Measurements from ENCODE around the gene PON2. TPM values are rescaled to one million over a fixed set of nuclear protein-coding genes. Genes with fewer than 3 reads are reported as not detected.

PON2 gene
- 97.3 TPM for polyA plus RNA-seq (2013, experiment 1 of 2)
- 103 TPM for polyA plus RNA-seq (2013, experiment 2 of 2)

DNA sequence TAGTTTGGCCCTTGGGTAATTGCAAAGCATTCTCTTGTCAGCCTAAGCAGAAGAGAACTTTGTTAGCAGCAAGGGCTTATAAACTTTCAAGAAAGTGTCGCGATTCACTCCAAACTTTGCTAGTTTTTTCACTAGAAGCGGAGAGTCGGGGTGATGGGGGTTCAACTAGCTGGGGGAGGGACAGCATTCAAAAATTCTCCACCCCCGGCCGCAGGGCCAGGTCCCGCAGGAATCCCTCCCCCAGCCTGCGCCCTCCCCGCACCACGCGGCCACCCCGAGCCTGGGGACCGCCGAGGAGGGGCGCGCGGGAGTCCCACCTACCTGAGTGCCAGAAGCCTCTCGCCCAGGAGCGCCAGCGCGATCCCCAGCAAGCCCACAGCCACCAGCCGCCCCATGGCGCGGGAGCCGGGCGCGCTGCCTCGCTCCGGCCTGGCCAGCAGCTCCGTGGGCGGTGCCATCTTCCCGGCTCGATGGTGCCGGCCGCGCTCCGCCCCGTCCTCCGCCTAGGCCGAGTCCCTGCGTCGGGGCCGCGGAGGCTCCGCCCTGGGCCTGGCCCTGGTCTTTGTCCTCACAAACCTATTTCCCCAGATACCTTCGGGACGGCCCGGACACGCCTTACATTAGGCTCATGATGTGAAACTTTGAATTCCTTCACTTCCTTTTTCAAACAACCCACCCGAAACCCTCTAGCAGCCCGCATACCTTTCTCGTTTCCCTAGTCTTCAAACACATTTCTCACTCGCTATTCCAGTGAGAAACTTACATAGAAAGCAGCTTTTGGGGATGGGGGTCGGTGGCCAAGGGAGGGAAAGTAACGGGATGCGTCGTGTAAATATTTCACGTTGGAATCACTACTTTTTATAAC is at the start of gene PON2:
Gene PON2 (minus strand): TSS at position 472 of the 865 bp plus-strand sequence. CDS start 77 bp downstream, at position 395.
- Histone ChIP-seq H3K36me3 (ENCODE audit: control insufficient read depth, insufficient read depth, low read length) (peaks cover 30% of the 10 kb centered on the region), H3K4me1 (ENCODE audit: control insufficient read depth, insufficient read depth, low read length, poor library complexity, severe bottlenecking) (no peaks in the 10 kb centered on the region), H3K27ac (ENCODE audit: low read depth, low read length, severe bottlenecking) (peak within 1 kb of the TSS; percentile 85), H3K9me3 (ENCODE audit: control insufficient read depth, low read length) (no peaks in the 10 kb centered on the region), H3K4me3 (ENCODE audit: extremely low read depth, insufficient read depth, low read length, poor library complexity, severe bottlenecking) (peak within 1 kb of the TSS; percentile 63)
- 0 to 7% methylated on average over 37 of the region's 58 CpGs for WGBS, 2 experiments (ENCODE audit: insufficient coverage in 2 of 2)

DNA sequence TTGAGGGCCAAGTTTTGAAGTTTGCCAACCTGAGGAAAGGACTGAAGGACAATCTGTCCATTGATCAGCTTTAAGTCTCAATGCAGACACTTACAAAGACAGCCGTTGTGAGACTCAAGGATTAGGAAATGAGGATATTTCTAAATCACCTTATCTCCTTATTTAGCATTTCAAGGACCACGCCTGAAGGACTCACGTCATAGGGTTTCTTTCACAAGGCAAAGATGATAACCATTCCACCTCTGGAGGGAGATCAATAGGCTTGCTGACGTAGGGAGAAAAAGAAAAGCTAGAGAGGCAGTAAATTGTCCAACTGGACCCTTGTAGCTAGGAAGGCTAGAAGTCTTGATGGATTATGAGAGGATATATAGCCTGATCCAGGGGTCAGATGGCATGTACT is 47.6 kb upstream of the PON2 start:
- H3K4me1 ChIP-seq (ENCODE audit: control insufficient read depth, insufficient read depth, low read length, poor library complexity, severe bottlenecking), result no peaks in the 10 kb centered on the region
- 90 to 100% methylated on average over 1 of the region's 4 CpGs for WGBS, 2 experiments (ENCODE audit: insufficient coverage in 2 of 2)
- no peaks in the 10 kb centered on the region for H3K9me3 ChIP-seq (ENCODE audit: control insufficient read depth, low read length)
- H3K27ac ChIP-seq (ENCODE audit: low read depth, low read length, severe bottlenecking), result no peak overlapping the region
- H3K4me3 ChIP-seq (ENCODE audit: extremely low read depth, insufficient read depth, low read length, poor library complexity, severe bottlenecking), result no peak overlapping the region
- no peaks in the 10 kb centered on the region for H3K36me3 ChIP-seq (ENCODE audit: control insufficient read depth, insufficient read depth, low read length)

GRCh38 chr7:95481271-95482165 is 46.7 kb upstream of the PON2 start:
- Histone ChIP-seq H3K36me3 (ENCODE audit: control insufficient read depth, insufficient read depth, low read length) (no peaks in the 10 kb centered on the region), H3K27ac (ENCODE audit: low read depth, low read length, severe bottlenecking) (no peak overlapping the region), H3K4me3 (ENCODE audit: extremely low read depth, insufficient read depth, low read length, poor library complexity, severe bottlenecking) (no peak overlapping the region), H3K9me3 (ENCODE audit: control insufficient read depth, low read length) (no peaks in the 10 kb centered on the region), H3K4me1 (ENCODE audit: control insufficient read depth, insufficient read depth, low read length, poor library complexity, severe bottlenecking) (peaks cover 3% of the 10 kb centered on the region)
- 100% methylated on average over 2 of the region's 3 CpGs for WGBS, 2 experiments (ENCODE audit: insufficient coverage in 2 of 2)

DNA sequence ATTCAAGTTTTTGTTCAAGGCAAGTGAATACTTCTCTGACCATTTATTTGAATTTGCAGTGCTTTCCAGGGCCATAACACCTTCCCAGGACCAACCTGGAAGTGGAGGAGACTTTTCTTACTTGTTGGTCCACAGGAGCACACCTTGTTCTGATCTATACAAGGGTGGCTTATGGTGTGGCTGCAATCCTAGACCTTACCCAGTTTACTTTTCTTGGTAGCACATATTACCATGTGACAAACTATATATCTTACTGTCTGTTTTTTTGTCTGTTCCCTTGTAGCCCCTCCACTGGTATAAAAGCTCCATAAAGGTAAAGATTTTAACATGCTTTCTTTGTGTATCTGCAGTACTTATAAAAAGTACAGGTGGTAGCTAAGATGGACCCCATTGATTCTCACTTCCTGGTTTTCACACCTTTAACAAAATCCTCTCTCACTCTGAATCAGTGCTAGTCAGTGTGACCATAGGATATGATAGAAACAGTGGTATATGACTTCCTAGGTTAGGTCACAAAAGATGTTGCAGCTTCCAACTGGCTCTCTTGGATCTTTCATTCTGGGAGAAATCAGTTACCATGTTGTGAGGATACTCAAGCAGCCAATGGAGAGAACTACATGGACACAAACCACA is 45.3 kb upstream of the PON2 start:
- Histone ChIP-seq H3K4me3 (ENCODE audit: extremely low read depth, insufficient read depth, low read length, poor library complexity, severe bottlenecking) (no peak overlapping the region), H3K4me1 (ENCODE audit: control insufficient read depth, insufficient read depth, low read length, poor library complexity, severe bottlenecking) (peaks cover 6% of the 10 kb centered on the region), H3K9me3 (ENCODE audit: control insufficient read depth, low read length) (no peaks in the 10 kb centered on the region), H3K36me3 (ENCODE audit: control insufficient read depth, insufficient read depth, low read length) (no peaks in the 10 kb centered on the region), H3K27ac (ENCODE audit: low read depth, low read length, severe bottlenecking) (no peak overlapping the region)

GRCh38 chr7:95478272-95479037 is 43.6 kb upstream of the PON2 start:
- Histone ChIP-seq H3K4me1 (ENCODE audit: control insufficient read depth, insufficient read depth, low read length, poor library complexity, severe bottlenecking) (peaks cover 6% of the 10 kb centered on the region), H3K27ac (ENCODE audit: low read depth, low read length, severe bottlenecking) (peak overlapping the region; percentile 78), H3K4me3 (ENCODE audit: extremely low read depth, insufficient read depth, low read length, poor library complexity, severe bottlenecking) (no peak overlapping the region), H3K9me3 (ENCODE audit: control insufficient read depth, low read length) (no peaks in the 10 kb centered on the region), H3K36me3 (ENCODE audit: control insufficient read depth, insufficient read depth, low read length) (no peaks in the 10 kb centered on the region)
- 73 to 85% methylated on average over 12 to 15 of the region's 18 CpGs for WGBS, 2 experiments (ENCODE audit: insufficient coverage in 2 of 2)

DNA sequence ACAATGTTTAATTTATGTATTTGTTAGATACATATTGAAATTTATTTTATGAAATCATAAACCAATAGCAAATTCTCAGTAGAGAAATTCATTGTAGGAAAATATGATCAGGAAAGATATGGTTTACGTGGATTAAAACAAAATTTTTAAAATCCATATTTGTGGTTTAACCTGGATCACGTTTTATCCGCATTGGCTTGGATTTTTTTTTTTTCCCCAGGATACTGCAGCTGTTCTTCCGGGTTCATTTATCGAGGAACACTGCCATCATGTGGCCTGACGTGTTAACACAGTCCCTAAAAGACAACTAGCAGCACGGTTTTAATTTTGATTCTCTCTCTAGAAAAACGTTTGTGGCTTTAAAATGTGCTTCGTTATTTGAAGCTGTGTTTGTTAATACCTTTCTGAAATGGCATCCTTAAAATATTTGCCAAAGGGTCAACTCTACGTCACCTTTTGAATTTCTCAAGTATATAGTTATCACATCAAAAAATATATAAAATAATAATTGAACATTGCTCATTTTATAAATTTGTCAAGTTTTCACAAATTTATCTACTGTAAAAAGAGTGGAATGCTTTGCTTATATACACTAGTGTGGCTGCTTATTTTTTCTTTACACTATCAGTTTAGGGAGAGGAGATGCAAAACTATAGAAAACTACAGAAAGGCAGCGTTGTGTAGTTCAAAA is 42.2 kb upstream of the PON2 start:
- WGBS, 2 experiments (ENCODE audit: insufficient coverage in 2 of 2), result 2 to 3% methylated on average over 4 to 6 of the region's 11 CpGs
- H3K4me1 ChIP-seq (ENCODE audit: control insufficient read depth, insufficient read depth, low read length, poor library complexity, severe bottlenecking), result peaks cover 14% of the 10 kb centered on the region
- no peaks in the 10 kb centered on the region for H3K36me3 ChIP-seq (ENCODE audit: control insufficient read depth, insufficient read depth, low read length)
- H3K4me3 ChIP-seq (ENCODE audit: extremely low read depth, insufficient read depth, low read length, poor library complexity, severe bottlenecking), result no peak overlapping the region
- no peaks in the 10 kb centered on the region for H3K9me3 ChIP-seq (ENCODE audit: control insufficient read depth, low read length)
- peak overlapping the region; percentile 74 for H3K27ac ChIP-seq (ENCODE audit: low read depth, low read length, severe bottlenecking)

- Histone ChIP-seq H3K4me1 (ENCODE audit: control insufficient read depth, insufficient read depth, low read length, poor library complexity, severe bottlenecking) (peaks cover 14% of the 10 kb centered on the region), H3K36me3 (ENCODE audit: control insufficient read depth, insufficient read depth, low read length) (no peaks in the 10 kb centered on the region), H3K27ac (ENCODE audit: low read depth, low read length, severe bottlenecking) (peak overlapping the region; percentile 74), H3K4me3 (ENCODE audit: extremely low read depth, insufficient read depth, low read length, poor library complexity, severe bottlenecking) (no peak overlapping the region), H3K9me3 (ENCODE audit: control insufficient read depth, low read length) (no peaks in the 10 kb centered on the region)
- WGBS, 2 experiments (ENCODE audit: insufficient coverage in 2 of 2), result 33 to 83% methylated on average over 1 to 2 of the region's 9 CpGs
These were observed 41.4 kb upstream of the PON2 start for GRCh38 chr7:95476072-95476847.

GRCh38 chr7:95473276-95473985 is 38.6 kb upstream of the PON2 start:
- peaks cover 17% of the 10 kb centered on the region for H3K4me1 ChIP-seq (ENCODE audit: control insufficient read depth, insufficient read depth, low read length, poor library complexity, severe bottlenecking)

More at GRCh38 chr7:95473276-95473985, 38.6 kb upstream of the PON2 start:
- Histone ChIP-seq H3K4me3 (ENCODE audit: extremely low read depth, insufficient read depth, low read length, poor library complexity, severe bottlenecking) (no peak overlapping the region), H3K27ac (ENCODE audit: low read depth, low read length, severe bottlenecking) (peak overlapping the region; percentile 18), H3K9me3 (ENCODE audit: control insufficient read depth, low read length) (no peaks in the 10 kb centered on the region), H3K36me3 (ENCODE audit: control insufficient read depth, insufficient read depth, low read length) (no peaks in the 10 kb centered on the region)
- 82 to 86% methylated on average over 5 to 6 of the region's 9 CpGs for WGBS, 2 experiments (ENCODE audit: insufficient coverage in 2 of 2)
